Thyroid gland (tissue), 4 donors: ENCODE results near the gene COX10. TPM values are rescaled to one million over a fixed set of nuclear protein-coding genes. Genes with fewer than 3 reads are reported as not detected.
"Not testable (repeated sequence)": the region's sequence is repeated elsewhere in the genome, so short reads cannot be mapped to it uniquely, and the experiment has no call there.

Source experiments
- DNase-seq, 2 donors: peaks; one replicate each; pipeline ENCODE4 v3.0.0-alpha.2; 2019
- H3K27ac ChIP-seq, 3 donors: fragments of 200-600 bp; sonication (generic); 1 replicate in 2 of 3; 2 replicates in 1 of 3; pipeline ENCODE4 v1.5.1; 2016 to 2019; ENCODE audit warnings: mild to moderate bottlenecking in 1 of 3, moderate library complexity in 1 of 3
- H3K27me3 ChIP-seq: fragments of 200-600 bp; sonication (generic); one replicate; pipeline ENCODE4 v1.5.1; 2019
- H3K36me3 ChIP-seq, 2 donors: fragments of 200-600 bp; sonication (generic); one replicate each; pipeline ENCODE4 v1.5.1; 2016 to 2019
- H3K4me1 ChIP-seq, 2 donors: fragments of 200-600 bp; sonication (generic); one replicate each; pipeline ENCODE4 v1.5.1; 2017 to 2019
- H3K4me3 ChIP-seq, 3 donors: fragments of 200-600 bp; sonication (generic); replicated peaks in 1 of 3; 1 replicate in 2 of 3; 2 replicates in 1 of 3; pipeline ENCODE4 v1.5.1; 2016; ENCODE audit warnings: mild to moderate bottlenecking in 1 of 3
- H3K9me3 ChIP-seq: fragments of 200-600 bp; sonication (generic); one replicate; pipeline ENCODE4 v1.5.1; 2017
- POLR2A ChIP-seq, 2 donors: fragments of 450-650 bp; IDR thresholded peaks; one replicate each; pipeline ENCODE4 v1.6.1; 2017; ENCODE audit warnings: antibody characterized with exemption in 2 of 2, mild to moderate bottlenecking in 2 of 2, moderate library complexity in 1 of 2
- WGBS, 2 donors: methylation state at CpG; one replicate each; pipeline ENCODE4 v1.1.5; 2017; 5-methylcytosine and 5-hydroxymethylcytosine counted together
- intact Hi-C: fragments of 100-400 bp; cut with DNase I; formaldehyde crosslinking; loops from one replicate; pipeline ENCODE4 v1.15.1; 2023
- total RNA-seq, 4 donors: library from RNA; depleted of rRNA; stranded (reverse); fragments of >200 nt; gene quantifications; one replicate each; pipeline ENCODE4 v1.2.3, GENCODE V29; 2016
- TF ChIP-seq, protein P1 (sequence below), 6 experiments: fragments of 200-600 bp in 3 of 6; fragments of 450-650 bp in 3 of 6; sonication (generic) in 3 of 6; IDR thresholded peaks; one replicate each; pipeline ENCODE4 v1.5.1; 2016 to 2019; ENCODE audit warnings: antibody characterized with exemption in 6 of 6, mild to moderate bottlenecking in 2 of 6, inconsistent platforms in 1 of 6, moderate library complexity in 1 of 6

The COX10 gene
- total RNA-seq, 4 donors from 2014 or later, result 33.1 to 43.5 (median 34.5) TPM

DNA sequence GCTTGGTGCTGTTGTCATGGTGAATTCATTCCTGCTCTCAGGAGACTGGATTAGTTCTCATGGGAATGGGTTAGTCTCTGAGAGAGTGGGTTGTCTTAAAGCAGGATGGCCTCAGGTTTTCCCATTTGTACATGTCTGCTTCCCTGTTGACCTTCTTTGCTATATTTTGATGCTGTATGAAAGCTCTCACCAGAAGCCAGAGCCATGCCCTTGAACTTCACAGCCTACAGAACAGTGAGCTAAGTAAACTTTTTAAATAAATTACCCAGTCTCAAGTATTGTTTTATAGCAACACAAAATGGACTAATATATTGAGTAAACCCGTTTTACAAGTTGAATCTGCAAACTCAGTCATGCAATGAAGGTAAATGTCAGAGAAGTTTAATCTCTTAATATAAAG lies 100.6 kb downstream of the COX10 start:
- WGBS, 2 donors, result 34 to 36% methylated on average over 1 of the region's 1 CpG

DNA sequence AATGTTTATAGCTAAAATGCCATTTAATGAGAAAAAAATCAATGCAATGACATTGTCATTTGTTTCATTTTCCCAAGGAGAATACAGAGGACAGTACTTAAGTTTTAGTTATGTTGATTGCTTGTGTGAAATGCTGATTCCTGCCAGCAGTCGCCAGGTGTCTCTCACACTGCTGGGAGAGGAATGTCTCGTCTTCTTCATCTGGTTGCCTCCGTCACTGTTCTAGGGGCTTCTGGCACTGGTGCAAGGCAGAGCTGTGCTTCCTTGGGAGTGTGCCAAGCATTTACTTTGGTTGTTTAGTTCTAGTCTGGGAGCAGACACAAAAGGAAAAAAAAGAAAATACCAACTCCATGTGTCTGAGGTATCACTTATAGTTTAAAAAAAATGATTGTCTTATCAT lies 107.7 kb downstream of the COX10 start:
- peak; percentile 21 to 32 for DNase-seq
- H3K4me1 ChIP-seq, H3K27ac ChIP-seq, H3K36me3 ChIP-seq, H3K4me3 ChIP-seq, H3K27me3 ChIP-seq, intact Hi-C loops, H3K9me3 ChIP-seq: not testable (repeated sequence)
- WGBS, 2 donors, result 13 to 19% methylated on average over 3 of the region's 3 CpGs

More for the DNA sequence above, 100.6 kb downstream of the COX10 start:
- H3K27ac ChIP-seq, result no peak overlapping the region
- intact Hi-C loops, result no loop called here
- TF ChIP-seq POLR2A (IDR thresholded peaks at IDR 0.05), result no peak
- TF ChIP-seq, protein P1, sequence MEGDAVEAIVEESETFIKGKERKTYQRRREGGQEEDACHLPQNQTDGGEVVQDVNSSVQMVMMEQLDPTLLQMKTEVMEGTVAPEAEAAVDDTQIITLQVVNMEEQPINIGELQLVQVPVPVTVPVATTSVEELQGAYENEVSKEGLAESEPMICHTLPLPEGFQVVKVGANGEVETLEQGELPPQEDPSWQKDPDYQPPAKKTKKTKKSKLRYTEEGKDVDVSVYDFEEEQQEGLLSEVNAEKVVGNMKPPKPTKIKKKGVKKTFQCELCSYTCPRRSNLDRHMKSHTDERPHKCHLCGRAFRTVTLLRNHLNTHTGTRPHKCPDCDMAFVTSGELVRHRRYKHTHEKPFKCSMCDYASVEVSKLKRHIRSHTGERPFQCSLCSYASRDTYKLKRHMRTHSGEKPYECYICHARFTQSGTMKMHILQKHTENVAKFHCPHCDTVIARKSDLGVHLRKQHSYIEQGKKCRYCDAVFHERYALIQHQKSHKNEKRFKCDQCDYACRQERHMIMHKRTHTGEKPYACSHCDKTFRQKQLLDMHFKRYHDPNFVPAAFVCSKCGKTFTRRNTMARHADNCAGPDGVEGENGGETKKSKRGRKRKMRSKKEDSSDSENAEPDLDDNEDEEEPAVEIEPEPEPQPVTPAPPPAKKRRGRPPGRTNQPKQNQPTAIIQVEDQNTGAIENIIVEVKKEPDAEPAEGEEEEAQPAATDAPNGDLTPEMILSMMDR (IDR thresholded peaks at IDR 0.05), result no peak
- H3K4me3 ChIP-seq, result no peak overlapping the region
- H3K9me3 ChIP-seq, result no peaks in the 10 kb centered on the region
- H3K36me3 ChIP-seq, result no peaks in the 10 kb centered on the region
- no peaks in the 10 kb centered on the region for H3K27me3 ChIP-seq
- H3K4me1 ChIP-seq, result no peaks in the 10 kb centered on the region
- peak in 1 of 2 donors; percentile 3 for DNase-seq

DNA sequence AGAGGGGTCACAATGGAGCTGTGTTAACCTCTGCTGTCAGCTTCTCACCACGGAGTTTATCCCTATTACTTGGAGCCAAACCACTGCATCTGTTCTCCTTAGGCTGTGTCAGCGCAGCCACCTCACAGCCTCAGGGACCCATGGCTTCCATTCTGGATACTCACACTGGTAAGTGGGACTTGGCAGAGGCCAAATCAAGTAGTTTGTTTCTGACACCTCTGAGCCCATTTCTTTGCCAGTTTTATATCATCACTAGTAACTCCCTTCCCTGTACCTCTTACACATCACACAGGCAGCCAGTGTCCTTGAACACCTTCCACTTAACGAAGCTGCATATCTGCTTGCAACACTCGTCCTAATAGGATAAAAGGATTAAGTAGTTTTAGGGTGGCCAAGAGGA lies 108.5 kb downstream of the COX10 start:
- DNase-seq, H3K9me3 ChIP-seq, intact Hi-C loops, H3K4me3 ChIP-seq, H3K36me3 ChIP-seq, H3K27ac ChIP-seq, H3K27me3 ChIP-seq, H3K4me1 ChIP-seq: not testable (repeated sequence)
- 100% methylated on average over 1 of the region's 4 CpGs; no CpG with 5 or more reads in 1 of the 2 donors for WGBS, 2 donors

DNA sequence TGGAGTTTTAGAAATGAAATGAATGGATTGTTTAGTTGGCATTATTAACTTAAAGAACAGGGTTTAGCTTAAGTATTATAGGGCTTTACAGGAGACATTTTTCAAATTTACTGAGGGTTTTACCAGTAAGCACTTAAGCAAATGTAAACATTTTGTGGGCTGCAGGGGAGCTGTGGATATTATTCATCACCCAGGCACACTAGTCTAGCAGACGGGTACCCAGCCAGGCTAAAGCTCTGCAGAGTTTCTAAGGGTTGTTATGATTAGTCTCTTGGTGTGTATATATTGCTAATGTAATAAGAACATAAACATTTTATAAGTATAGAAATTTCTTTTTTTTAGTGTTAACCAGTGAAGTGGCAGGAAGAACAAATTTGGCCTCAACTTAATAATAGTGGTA lies 110.6 kb downstream of the COX10 start:
- H3K9me3 ChIP-seq, H3K27me3 ChIP-seq, intact Hi-C loops, H3K27ac ChIP-seq, H3K36me3 ChIP-seq, H3K4me1 ChIP-seq, H3K4me3 ChIP-seq, DNase-seq: not testable (repeated sequence)
- 100% methylated on average over 1 of the region's 1 CpG; no CpG with 5 or more reads in 1 of the 2 donors for WGBS, 2 donors

DNA sequence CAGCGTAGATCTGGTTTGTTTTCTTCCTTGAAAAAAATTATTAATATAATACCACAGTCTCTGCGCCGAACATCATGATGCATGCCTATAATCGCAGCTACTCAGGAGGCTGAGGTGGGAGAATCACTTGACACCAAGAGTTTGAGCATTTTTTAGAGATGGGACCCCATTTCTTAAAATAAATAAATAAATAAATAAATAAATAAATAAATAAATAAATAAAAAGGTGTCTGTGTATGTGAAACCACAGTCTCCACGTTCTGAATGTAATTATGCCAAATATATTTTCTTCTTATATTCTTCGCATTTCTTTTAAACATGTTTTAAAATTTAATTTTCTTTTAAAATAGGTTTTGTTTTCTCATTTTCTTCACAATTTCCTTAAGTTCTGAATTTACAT lies 112.8 kb downstream of the COX10 start:
- H3K27ac ChIP-seq, H3K4me3 ChIP-seq, H3K4me1 ChIP-seq, H3K27me3 ChIP-seq, H3K9me3 ChIP-seq, DNase-seq, intact Hi-C loops, H3K36me3 ChIP-seq: not testable (repeated sequence)
- 95 to 98% methylated on average over 6 of the region's 6 CpGs for WGBS, 2 donors

DNA sequence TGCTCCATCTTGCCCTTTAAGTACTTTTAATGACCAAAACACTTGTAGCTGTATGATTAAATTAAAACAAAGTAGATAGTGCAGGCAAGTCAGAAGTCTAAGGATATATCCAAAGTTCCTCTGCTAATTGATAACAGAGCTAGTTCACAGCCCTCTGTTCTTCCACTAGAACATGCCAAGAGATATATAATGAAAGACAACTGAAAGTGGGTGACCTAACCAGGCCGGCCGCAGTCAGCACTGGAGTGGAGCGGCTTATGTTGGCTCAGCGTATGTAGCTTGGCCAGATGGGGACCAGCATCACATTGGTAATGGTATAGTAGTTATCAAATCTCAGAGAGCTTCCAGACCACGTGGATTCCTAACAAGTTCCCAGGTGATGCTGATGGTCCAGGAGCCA lies 115.2 kb downstream of the COX10 start:
- H3K27me3 ChIP-seq, H3K27ac ChIP-seq, intact Hi-C loops, H3K9me3 ChIP-seq, H3K36me3 ChIP-seq, DNase-seq, H3K4me1 ChIP-seq, H3K4me3 ChIP-seq: not testable (repeated sequence)
- 92 to 93% methylated on average over 2 to 4 of the region's 5 CpGs for WGBS, 2 donors

DNA sequence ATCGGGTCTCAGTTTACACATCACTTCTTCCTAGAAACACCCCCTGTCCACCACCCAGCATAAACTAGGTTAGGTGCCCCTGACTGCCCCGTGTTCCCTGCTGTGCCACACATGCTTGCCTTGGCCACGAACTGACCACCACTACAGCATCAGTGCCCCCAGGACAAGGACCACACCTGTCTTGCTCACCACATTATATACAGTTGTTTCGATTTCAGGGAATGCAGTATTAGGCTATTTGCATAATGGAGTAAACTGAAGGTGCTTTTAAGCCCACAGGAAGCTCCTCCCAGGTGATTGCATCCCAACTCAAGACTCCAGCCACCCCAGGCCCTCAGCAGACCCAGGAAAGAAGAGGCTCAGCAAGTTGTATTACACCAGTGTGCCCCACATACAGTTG lies 117.1 kb downstream of the COX10 start:
- intact Hi-C loops, H3K27ac ChIP-seq, DNase-seq, H3K4me3 ChIP-seq, H3K27me3 ChIP-seq, H3K36me3 ChIP-seq, H3K9me3 ChIP-seq, H3K4me1 ChIP-seq: not testable (repeated sequence)
- 80 to 100% methylated on average over 1 of the region's 4 CpGs for whole genome bisulfite sequencing, 2 donors

DNA sequence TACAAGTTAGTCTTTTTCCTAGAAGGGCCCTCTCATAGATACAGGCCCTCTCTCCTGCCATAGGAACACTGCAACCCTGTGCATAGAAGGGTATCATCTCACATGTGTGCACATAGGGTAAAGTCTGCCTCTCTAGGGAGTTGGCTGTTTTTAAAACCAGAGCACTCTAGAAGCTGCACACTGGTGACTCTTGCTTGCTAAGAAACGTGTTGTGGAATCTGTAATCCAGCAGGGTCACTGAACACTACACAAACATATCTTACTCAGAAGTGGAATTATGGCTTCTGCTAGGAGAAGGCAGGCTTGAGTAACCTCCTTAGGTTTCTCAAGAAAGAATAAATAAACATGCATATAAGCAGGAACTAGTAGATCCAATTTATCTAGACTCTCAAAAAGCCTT lies 121.5 kb downstream of the COX10 start:
- H3K9me3 ChIP-seq, H3K4me3 ChIP-seq, H3K27me3 ChIP-seq, intact Hi-C loops, H3K36me3 ChIP-seq, H3K27ac ChIP-seq, DNase-seq, H3K4me1 ChIP-seq: not testable (repeated sequence)
- no CpG with 5 or more reads among the region's 1 CpG for whole genome bisulfite sequencing, 2 donors

DNA sequence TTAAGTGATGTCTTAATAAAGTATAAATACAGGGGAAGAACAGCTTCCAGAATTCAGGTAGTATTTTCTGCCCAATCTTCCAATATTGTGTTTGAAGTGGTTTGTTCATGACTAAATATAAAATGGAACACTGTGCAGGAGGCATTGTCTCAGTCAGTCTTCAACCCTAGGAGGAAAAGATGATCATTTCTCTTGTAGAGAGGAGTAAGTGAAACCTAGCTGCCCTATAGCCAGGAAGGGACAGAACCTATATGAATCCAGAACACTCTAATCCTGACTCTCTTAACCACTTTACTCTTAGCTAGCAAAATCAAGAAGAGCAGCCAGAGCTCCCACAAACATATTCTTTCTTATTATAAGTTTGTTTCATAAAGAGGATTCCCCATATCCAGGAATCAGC lies 122.2 kb downstream of the COX10 start:
- H3K36me3 ChIP-seq, H3K27ac ChIP-seq, H3K4me3 ChIP-seq, H3K9me3 ChIP-seq, H3K27me3 ChIP-seq, intact Hi-C loops, DNase-seq, H3K4me1 ChIP-seq: not testable (repeated sequence)

DNA sequence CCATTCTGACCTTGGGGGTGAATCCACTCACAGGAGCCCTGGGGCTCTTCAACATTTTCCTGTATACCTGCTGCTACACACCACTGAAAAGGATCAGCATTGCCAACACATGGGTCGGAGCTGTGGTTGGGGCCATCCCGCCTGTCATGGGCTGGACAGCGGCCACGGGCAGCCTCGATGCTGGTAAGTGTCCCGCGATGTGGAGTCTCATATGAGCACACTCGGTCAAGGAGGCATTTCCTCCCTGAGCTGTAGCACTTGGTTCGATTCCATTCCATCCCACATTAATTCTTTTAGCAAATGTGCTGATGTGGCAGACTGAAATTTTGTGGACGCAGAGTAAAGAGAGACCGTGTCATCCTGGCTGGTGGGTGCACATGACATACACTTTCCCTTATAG lies 122.7 kb downstream of the COX10 start:
- H3K27me3 ChIP-seq, H3K36me3 ChIP-seq, intact Hi-C loops, H3K9me3 ChIP-seq, H3K4me1 ChIP-seq, H3K4me3 ChIP-seq, DNase-seq, H3K27ac ChIP-seq: not testable (repeated sequence)
- WGBS, 2 donors, result 86 to 88% methylated on average over 6 to 9 of the region's 11 CpGs

DNA sequence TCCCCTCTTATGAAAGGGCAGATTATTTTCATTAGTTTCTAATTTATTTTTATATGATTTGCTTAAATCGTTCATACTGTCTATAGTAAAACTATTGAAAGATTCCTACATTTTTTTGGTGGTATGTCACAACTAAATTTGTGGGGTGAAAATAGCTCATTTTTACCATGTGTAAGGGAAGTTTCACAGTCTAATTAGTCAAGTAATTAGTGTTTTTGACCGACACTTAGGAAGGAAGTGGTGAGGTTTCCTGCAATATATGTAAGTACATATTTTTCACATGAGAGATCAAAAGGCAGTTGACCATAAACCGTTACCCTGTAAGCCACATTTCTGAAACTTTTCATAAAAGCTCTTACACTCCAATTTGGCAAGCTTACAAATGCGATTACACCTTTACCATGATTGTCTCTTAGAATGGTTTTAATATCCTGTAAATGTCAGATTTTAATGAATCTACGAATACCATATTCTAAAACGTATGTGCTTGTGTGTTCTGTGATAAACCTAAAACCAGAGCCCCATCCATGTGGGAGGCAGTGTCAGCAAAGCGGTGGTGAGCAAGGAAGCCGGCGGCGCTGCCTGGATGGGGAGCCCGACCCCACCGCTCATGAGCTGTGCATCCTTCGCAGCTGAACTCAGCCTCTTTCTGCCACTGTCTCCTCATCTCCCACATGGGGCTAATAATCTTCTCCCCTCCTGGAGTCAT lies 123.5 kb downstream of the COX10 start:
- intact Hi-C loops, H3K36me3 ChIP-seq, H3K9me3 ChIP-seq, H3K4me1 ChIP-seq, DNase-seq, H3K4me3 ChIP-seq, H3K27me3 ChIP-seq, H3K27ac ChIP-seq: not testable (repeated sequence)
- WGBS, 2 donors, result 91 to 93% methylated on average over 13 of the region's 13 CpGs
